ENCODE data around the gene SUCO. TPM values are rescaled to one million over a fixed set of nuclear protein-coding genes. Genes with fewer than 3 reads are reported as not detected.

The SUCO gene
- total RNA-seq, 1 donor from 2014 or later = 38.0 TPM

DNA sequence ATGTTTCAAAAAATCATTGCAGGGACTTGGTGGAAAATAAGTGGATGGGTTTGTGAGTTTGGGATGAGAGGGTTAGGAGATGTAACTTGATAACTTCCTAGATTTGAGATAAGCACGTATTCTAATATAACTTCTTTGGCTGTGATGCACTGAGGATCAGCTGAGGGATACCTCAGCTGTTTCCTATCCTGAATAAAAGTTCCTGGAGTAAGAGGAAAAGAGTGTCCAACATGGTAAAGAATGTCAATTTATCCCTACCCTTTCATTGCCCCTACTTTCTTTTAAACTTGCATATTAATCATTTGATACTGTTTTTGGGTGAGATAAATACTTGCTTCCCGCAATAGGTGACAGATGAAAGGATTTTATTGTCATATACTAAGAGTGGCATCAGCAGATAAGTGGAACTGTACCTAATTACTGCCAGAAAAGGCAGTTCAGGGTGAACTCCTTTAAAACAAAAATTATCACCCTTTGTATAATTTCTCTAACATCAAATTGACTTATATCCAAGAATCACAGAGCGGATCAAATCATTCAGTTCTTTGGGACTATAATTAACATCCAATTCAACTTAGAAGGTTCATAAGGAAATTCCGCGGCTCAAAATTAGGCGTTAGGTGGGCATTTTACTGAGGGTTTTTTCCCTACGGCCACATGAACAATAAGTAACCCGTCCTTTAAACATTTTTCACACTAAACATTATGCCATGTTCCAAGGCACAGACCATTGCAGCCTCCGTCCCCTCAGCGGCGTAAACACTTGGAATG, 1.4 kb upstream of the SUCO start:
- peak overlapping the region; percentile 89 for H3K4me3 Mint-ChIP-seq
- intact Hi-C loops (cut with micrococcal nuclease) = loop anchor here (1.0 to 10.0 kb wide), 17 partner anchors 57 to 1623 kb away; partner anchors contain the start of genes CENPL, DARS2, FASLG and METTL13
- H3K27me3 Mint-ChIP-seq = peaks cover 17% of the 10 kb centered on the region

DNA sequence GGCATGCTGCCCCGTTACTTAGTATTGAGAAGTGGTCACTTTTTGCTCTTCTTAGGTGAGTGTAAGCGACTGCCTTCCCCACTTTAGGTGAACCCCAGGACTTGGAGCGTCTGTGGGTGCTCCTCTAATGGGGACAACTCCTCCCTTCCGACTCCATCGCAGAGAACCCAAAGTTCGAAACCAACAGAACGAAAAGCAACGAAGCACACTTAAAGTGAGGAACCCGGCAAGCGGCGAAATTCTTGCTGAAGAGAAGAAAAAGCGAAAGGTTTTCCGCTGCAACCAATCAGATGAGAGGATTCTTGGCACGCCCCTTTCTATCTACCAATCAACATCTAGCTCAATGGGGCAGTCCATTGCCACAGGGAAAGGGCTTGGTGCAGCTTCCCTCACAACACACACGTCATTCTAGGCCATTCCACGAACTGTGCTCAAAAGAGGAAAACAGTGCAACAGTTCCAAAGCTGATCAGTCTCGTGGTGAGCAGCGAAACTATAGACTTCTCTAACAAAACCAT, 709 bp upstream of the SUCO start:
- Mint-ChIP-seq H3K27ac (peak overlapping the region; percentile 97), H3K9me3 (no peaks in the 10 kb centered on the region), H3K4me3 (peak overlapping the region; percentile 89), H3K27me3 (peaks cover 17% of the 10 kb centered on the region), H3K36me3 (ENCODE audit: low read depth) (peaks cover 2% of the 10 kb centered on the region), H3K4me1 (peaks cover 34% of the 10 kb centered on the region)
- intact Hi-C loops (cut with micrococcal nuclease) = loop anchor here (1.0 to 10.0 kb wide), 17 partner anchors 57 to 1623 kb away; partner anchors contain the start of genes CENPL, DARS2, FASLG and METTL13
- peak; percentile 97 for DNase-seq

More for the DNA sequence above, 1.4 kb upstream of the SUCO start:
- Mint-ChIP-seq H3K27ac (peak overlapping the region; percentile 97), H3K36me3 (ENCODE audit: low read depth) (peaks cover 2% of the 10 kb centered on the region), H3K9me3 (no peaks in the 10 kb centered on the region), H3K4me1 (peaks cover 30% of the 10 kb centered on the region)
- DNase-seq = no peak

DNA sequence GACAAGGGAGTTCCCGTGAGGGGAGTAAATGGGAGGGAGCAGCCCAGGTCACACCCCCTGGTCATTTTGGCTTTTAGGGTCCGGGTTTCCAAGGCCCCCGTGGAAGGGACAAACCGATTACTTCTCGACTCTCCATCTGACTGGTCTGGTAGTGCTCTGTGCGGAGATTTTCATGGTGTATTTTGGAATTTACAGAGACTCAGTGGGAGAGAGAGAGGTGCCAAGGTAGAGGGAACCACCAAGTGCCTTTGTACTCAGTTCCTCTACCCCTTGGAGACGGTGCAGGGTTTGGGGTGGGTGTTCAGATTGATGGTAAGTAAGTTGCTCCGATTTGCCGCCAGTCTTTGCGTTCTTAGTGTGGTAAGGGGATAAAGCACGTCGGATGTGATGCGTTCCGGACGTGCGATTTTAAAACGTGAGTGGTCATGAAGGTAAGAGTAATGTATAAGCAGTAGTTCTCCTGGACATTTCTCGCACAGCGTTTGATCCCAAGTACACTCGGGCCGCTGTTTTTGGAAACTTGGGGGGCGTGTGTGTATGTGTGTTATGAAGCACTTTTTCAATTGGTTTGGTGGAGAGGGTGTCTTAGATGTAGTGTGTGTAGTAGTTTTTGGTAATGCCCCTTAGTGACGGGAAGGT, 682 bp downstream of the SUCO start:
- DNase-seq = peak; percentile 81
- Mint-ChIP-seq H3K27me3 (peaks cover 13% of the 10 kb centered on the region), H3K4me1 (peaks cover 39% of the 10 kb centered on the region), H3K27ac (peak overlapping the region; percentile 97), H3K9me3 (no peaks in the 10 kb centered on the region), H3K36me3 (ENCODE audit: low read depth) (peaks cover 7% of the 10 kb centered on the region), H3K4me3 (peak overlapping the region; percentile 89)
- intact Hi-C loops (cut with micrococcal nuclease) = loop anchor here (2.0 to 10.0 kb wide), 10 partner anchors 55 to 1621 kb away; partner anchors contain the start of genes FASLG, PRDX6, PRRC2C and RABGAP1L

DNA sequence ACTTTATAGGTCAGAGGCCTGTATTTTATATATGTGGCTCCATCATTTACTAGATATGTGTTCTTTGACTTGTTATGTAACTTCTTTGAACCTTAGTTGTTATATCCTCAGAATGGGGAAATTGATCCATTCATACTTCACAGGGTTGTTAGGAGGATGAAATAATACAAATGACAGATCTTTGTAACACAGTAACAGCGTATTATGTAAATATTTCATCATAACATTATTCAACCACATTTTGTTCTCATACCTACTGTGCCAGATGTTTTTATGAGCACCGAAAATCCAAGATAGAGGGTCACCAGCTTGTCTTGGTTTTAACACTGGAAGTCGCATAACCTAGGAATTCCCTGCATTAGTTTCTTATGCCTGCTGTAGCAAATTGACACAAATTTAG, 3.3 kb downstream of the SUCO start:
- peaks cover 10% of the 10 kb centered on the region for H3K36me3 Mint-ChIP-seq (ENCODE audit: low read depth)
- H3K4me3 Mint-ChIP-seq = no peak overlapping the region
- peaks cover 43% of the 10 kb centered on the region for H3K4me1 Mint-ChIP-seq
- H3K27ac Mint-ChIP-seq = no peak overlapping the region
- intact Hi-C loops (cut with micrococcal nuclease) = loop anchor here (10.0 kb wide), 3 partner anchors 261 to 1619 kb away; partner anchors contain the start of genes PRDX6 and RABGAP1L
- no peak for DNase-seq
- H3K9me3 Mint-ChIP-seq = no peaks in the 10 kb centered on the region
- peaks cover 2% of the 10 kb centered on the region for H3K27me3 Mint-ChIP-seq

DNA sequence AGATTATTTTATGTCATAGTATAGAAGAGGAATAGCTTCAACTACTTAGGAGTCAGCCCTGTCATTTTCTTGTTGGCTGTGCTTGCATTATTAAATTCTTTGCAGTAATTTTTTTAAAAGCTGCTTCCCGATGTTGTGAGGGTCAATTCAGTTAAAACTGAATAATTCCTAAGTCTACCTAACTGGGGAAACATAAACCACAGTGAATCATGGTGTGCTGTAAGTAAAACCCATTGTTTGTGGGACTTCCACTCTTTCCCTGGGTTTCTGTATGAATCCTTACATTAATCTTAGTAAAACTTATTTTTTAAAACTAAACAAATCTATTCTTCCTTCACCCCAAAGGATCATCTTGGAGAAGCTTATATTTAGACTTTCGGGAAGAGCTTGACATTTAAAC, 4.4 kb downstream of the SUCO start:
- H3K4me3 Mint-ChIP-seq = no peak overlapping the region
- no peak for DNase-seq
- intact Hi-C loops (cut with micrococcal nuclease) = loop anchor here (10.0 kb wide), 3 partner anchors 263 to 1617 kb away; partner anchors contain the start of genes PRDX6 and RABGAP1L
- no peak overlapping the region for H3K27ac Mint-ChIP-seq
- H3K4me1 Mint-ChIP-seq = peaks cover 40% of the 10 kb centered on the region
- peaks cover 12% of the 10 kb centered on the region for H3K36me3 Mint-ChIP-seq (ENCODE audit: low read depth)
- no peaks in the 10 kb centered on the region for H3K27me3 Mint-ChIP-seq
- no peaks in the 10 kb centered on the region for H3K9me3 Mint-ChIP-seq

DNA sequence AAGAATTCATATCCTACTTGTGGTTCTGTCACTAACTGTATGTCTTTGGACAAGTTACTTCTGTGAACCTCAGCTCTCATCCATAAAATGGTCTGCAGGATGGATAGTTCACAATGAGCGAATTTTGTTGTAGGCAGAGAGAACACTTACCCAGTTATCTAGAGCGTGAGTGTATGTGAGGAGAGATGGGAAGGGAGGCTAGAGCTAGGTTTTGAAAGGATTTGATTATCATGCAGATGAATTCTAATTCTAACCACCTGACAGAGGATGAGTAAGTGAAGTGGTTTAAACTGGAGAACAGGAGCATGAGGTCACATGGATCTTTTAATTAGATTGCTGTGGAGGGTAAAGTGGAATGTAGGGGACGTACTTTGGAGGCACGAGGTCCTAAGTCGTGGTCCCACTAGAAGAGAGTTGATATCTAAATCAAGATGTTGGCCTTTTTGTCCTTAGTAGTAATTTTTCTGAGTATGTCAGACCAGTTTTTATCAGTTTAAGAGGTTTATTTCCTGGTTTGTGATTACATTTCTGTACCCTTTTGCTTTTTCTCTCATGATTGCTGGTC, 5.0 kb downstream of the SUCO start:
- Mint-ChIP-seq H3K4me1 (peaks cover 43% of the 10 kb centered on the region), H3K9me3 (no peaks in the 10 kb centered on the region), H3K4me3 (no peak overlapping the region), H3K27me3 (no peaks in the 10 kb centered on the region), H3K36me3 (ENCODE audit: low read depth) (peaks cover 12% of the 10 kb centered on the region), H3K27ac (no peak overlapping the region)
- intact Hi-C loops (cut with micrococcal nuclease) = loop anchor here (10.0 kb wide), 3 partner anchors 263 to 1617 kb away; partner anchors contain the start of genes PRDX6 and RABGAP1L
- no peak for DNase-seq

DNA sequence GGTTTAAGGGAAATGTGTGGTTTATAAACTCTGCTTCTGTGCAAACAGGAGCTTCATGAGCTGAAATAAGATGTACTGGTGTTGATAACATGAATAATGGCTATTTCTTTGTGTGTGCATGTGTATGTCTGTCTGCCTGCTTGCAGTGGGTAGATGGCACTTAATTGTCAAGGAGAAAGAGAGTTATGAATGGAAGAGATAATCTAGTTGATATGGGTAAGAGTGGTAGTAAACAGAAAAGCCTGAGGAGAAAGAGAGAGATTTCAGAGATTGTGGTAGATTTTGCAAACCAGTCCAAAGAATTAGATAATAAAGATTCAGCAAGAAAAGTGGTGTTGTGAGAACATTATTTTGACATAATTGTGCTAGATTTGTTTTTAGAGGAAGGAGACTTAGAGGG, 7.7 kb downstream of the SUCO start:
- peaks cover 12% of the 10 kb centered on the region for H3K36me3 Mint-ChIP-seq (ENCODE audit: low read depth)
- no peak overlapping the region for H3K27ac Mint-ChIP-seq
- H3K9me3 Mint-ChIP-seq = no peaks in the 10 kb centered on the region
- peaks cover 29% of the 10 kb centered on the region for H3K4me1 Mint-ChIP-seq
- intact Hi-C loops (cut with micrococcal nuclease) = no loop called here
- no peak for DNase-seq
- H3K4me3 Mint-ChIP-seq = no peak overlapping the region
- no peaks in the 10 kb centered on the region for H3K27me3 Mint-ChIP-seq

DNA sequence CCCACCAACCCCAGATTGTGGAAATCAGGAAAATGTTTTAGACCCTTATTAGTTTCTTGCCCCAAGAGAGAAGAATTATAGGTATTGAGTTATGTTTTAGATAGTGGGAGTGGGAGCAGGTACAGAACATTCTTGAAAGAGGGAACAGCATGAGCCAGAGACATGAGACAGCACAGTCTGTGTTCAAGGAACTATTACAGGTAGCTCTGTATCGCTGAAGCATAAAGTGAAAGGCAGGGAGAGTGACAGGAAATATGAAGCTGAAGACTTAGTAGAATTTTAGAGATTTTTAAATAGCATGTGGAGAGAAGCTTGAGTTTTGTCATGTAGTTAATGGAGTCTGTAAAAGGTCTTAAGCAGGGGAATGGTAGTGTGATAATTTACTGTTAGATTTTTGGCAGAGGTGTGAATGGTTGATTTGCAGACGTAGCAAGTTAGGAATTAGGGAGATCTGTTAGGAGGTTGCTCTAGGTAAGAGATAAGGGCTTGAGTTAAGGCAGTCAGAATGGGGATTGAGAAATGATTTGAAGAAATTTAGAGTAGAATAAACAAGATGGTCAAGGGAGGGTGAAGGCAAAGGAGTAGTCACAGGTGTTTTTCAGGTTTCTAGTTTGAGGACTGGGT, 11.6 kb downstream of the SUCO start:
- Mint-ChIP-seq H3K4me1 (peaks cover 17% of the 10 kb centered on the region), H3K36me3 (ENCODE audit: low read depth) (peaks cover 5% of the 10 kb centered on the region), H3K27ac (no peak overlapping the region), H3K27me3 (no peaks in the 10 kb centered on the region), H3K9me3 (no peaks in the 10 kb centered on the region), H3K4me3 (no peak overlapping the region)
- intact Hi-C loops (cut with micrococcal nuclease) = loop anchor here (5.0 kb wide), 1 partner anchor 43 kb away; no protein-coding TSS in a partner anchor
- no peak for DNase-seq

DNA sequence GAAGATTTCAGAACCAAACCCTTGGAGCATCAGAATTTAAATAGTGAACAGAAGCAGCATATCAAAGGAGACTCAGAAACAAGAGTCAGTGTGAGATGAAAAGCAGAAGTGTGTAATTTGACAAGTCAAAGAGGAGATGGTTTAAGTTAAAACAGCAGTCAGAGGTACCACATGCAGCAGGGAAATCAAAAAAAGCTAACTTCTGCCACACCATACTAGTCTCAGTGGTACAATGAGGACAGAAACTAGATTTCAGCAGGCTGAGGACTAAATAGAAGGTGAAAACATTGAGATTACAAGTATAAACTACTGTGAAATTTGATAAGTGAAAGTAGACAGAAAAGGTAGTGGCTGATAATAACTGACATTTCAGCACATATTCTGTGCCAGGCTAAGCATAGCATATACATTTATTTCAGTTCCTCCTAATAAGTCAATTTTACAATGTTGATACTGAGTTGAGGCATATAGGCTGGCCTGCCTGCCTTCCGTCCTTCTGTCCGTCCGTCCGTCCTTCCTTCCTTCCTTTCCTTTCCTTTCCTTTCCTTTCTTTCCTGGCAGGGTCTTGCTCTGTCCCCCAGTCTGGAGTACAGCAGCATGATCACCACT, 12.6 kb downstream of the SUCO start:
- H3K4me3 Mint-ChIP-seq = no peak overlapping the region
- peaks cover 18% of the 10 kb centered on the region for H3K4me1 Mint-ChIP-seq
- peaks cover 5% of the 10 kb centered on the region for H3K36me3 Mint-ChIP-seq (ENCODE audit: low read depth)
- intact Hi-C loops (cut with micrococcal nuclease) = loop anchor here (5.0 kb wide), 1 partner anchor 42 kb away; no protein-coding TSS in a partner anchor
- no peak overlapping the region for H3K27ac Mint-ChIP-seq
- no peaks in the 10 kb centered on the region for H3K27me3 Mint-ChIP-seq
- no peak for DNase-seq
- H3K9me3 Mint-ChIP-seq = no peaks in the 10 kb centered on the region

DNA sequence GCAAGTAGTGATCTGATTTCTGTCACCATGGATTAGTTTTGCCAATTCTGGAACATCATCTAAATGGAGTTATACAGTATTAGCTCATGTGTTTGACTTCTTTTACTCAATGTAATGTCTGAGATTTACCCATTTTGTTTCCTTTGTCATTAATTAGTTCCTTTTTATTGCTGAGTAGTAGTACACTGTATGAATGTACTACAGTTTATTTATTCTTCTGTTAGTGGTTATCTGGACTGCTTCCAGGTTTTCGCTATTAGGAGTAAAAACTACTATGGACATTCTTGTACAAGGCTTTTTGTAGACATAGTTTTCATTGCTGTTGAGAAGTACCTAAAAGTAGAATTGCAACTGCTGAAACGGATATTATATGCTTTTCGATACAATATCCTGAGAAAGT, 14.1 kb downstream of the SUCO start:
- H3K4me3 Mint-ChIP-seq = no peak overlapping the region
- intact Hi-C loops (cut with micrococcal nuclease) = loop anchor here (5.0 kb wide), 1 partner anchor 40 kb away; no protein-coding TSS in a partner anchor
- no peak for DNase-seq
- H3K36me3 Mint-ChIP-seq (ENCODE audit: low read depth) = no peaks in the 10 kb centered on the region
- no peaks in the 10 kb centered on the region for H3K27me3 Mint-ChIP-seq
- no peak overlapping the region for H3K27ac Mint-ChIP-seq
- H3K4me1 Mint-ChIP-seq = peaks cover 15% of the 10 kb centered on the region
- no peaks in the 10 kb centered on the region for H3K9me3 Mint-ChIP-seq

DNA sequence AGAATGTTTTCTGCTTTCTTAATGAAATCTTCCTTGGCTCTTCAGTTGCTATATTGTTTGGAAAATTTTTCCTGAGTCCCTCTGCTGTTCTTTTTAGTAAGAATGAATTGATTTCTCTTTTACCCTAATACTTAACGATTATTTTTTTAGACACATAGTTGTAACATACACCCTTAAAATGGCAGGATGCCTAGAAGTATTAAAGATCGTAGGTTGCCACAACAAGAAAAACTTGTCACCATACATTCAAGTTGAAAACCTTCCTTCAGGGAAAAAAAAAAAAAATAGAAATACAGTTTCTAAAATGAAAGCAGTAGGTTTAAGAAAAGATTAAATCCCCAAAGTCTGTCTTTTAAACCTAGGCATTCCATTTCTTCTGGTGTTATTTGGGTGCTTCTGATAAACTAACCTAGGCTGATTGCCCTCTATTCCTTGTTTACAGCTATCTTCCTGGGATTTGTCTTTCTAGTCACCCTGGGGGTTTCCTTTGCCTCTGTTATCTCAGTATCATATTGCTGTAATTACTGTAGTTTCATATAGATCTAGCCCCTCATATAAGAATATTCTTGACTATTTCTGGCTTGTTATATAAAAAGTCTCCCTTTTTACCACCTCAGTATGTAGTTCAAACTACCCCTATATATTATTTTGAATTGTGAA, 16.8 kb downstream of the SUCO start:
- Mint-ChIP-seq H3K27ac (no peak overlapping the region), H3K9me3 (no peaks in the 10 kb centered on the region), H3K4me1 (peaks cover 13% of the 10 kb centered on the region), H3K4me3 (no peak overlapping the region), H3K36me3 (ENCODE audit: low read depth) (peaks cover 6% of the 10 kb centered on the region), H3K27me3 (no peaks in the 10 kb centered on the region)
- intact Hi-C loops (cut with micrococcal nuclease) = loop anchor here (5.0 kb wide), 1 partner anchor 38 kb away; no protein-coding TSS in a partner anchor
- no peak for DNase-seq

DNA sequence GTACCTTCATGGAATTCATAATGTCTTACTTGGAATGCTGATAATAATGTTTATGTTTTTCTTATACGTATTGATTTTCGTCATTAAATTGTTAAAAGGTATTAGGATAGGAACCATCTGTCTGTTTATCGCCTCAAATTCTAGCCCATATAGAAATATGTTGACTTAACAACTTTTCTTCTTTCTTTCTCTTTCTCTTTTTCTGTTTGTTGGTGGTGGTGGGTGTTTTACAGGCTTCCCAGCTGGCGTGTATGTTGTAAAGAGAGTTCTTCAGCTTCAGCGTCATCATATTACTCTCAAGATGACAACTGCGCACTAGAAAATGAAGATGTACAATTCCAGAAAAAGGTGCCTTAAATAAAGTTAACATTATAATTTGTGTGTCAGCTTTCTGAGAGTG, 18.3 kb downstream of the SUCO start:
- H3K27ac Mint-ChIP-seq = no peak overlapping the region
- peaks cover 19% of the 10 kb centered on the region for H3K4me1 Mint-ChIP-seq
- peaks cover 19% of the 10 kb centered on the region for H3K36me3 Mint-ChIP-seq (ENCODE audit: low read depth)

More for the DNA sequence above, 18.3 kb downstream of the SUCO start:
- intact Hi-C loops (cut with micrococcal nuclease) = no loop called here
- no peak for DNase-seq
- no peaks in the 10 kb centered on the region for H3K9me3 Mint-ChIP-seq
- no peaks in the 10 kb centered on the region for H3K27me3 Mint-ChIP-seq
- no peak overlapping the region for H3K4me3 Mint-ChIP-seq

Measured in activated CD4-positive, alpha-beta T cell treated with anti-CD3 and anti-CD28 coated beads, Interleukin-2, amount 10 ng/mL, durations not matched to agents 24 days and 14 days (primary cell).